Measurements from ENCODE around the gene MAP7. TPM values are rescaled to one million over a fixed set of nuclear protein-coding genes. Genes with fewer than 3 reads are reported as not detected.

The MAP7 gene
- total RNA-seq, 1 donor from 2014 or later, result 0.35 TPM

DNA sequence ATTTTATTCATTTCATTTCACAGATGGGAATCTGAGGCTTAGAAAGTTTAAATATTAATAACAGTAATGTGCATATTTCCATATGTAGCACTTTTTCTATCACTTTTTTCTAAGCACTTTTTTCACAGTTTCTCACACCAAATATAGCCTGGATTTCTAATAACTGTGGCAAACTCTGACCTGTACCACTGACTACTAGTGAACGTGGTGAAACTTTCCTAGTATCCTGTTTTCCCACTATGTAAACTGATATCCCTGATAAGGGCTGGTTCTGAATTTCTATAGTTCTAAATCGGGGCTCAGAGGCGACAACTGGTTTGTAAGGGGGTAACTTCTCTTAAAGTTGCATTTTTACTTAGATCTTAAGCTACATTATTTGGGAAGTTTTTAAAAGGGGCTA is 32.6 kb downstream of the MAP7 start:
- ATAC-seq (ENCODE audit: low read depth) (no peak), DNase-seq (no peak)
- Mint-ChIP-seq H3K36me3 (ENCODE audit: low read depth) (no peaks in the 10 kb centered on the region), H3K9me3 (no peaks in the 10 kb centered on the region), H3K27me3 (peaks cover 15% of the 10 kb centered on the region), H3K27ac (no peak overlapping the region), H3K4me1 (no peaks in the 10 kb centered on the region), H3K4me3 (no peak overlapping the region)
- POLR2A ChIA-PET, result no interaction called here
- intact Hi-C loops (cut with micrococcal nuclease), result no loop called here
- CTCF ChIA-PET, result no interaction called here
- no peak for TF ChIP-seq CTCF (IDR thresholded peaks at IDR 0.05)

GRCh38 chr6:136517002-136517401 is 33.2 kb downstream of the MAP7 start:
- Mint-ChIP-seq H3K4me1 (no peaks in the 10 kb centered on the region), H3K36me3 (ENCODE audit: low read depth) (no peaks in the 10 kb centered on the region), H3K27ac (no peak overlapping the region), H3K9me3 (no peaks in the 10 kb centered on the region), H3K27me3 (peaks cover 18% of the 10 kb centered on the region), H3K4me3 (no peak overlapping the region)
- no peak for TF ChIP-seq CTCF (IDR thresholded peaks at IDR 0.05)
- no peak for ATAC-seq (ENCODE audit: low read depth)
- POLR2A ChIA-PET, result no interaction called here
- no peak for DNase-seq
- intact Hi-C loops (cut with micrococcal nuclease), result no loop called here
- CTCF ChIA-PET, result no interaction called here

GRCh38 chr6:136514591-136514990 is 35.6 kb downstream of the MAP7 start:
- POLR2A ChIA-PET, result interaction anchor here (0.6 kb wide), 1 partner anchor 18 kb away, joined by 4 read pairs; no protein-coding TSS in a partner anchor
- H3K27me3 Mint-ChIP-seq, result peaks cover 19% of the 10 kb centered on the region
- H3K27ac Mint-ChIP-seq, result no peak overlapping the region
- CTCF ChIA-PET, result no interaction called here
- no peaks in the 10 kb centered on the region for H3K4me1 Mint-ChIP-seq
- no peaks in the 10 kb centered on the region for H3K36me3 Mint-ChIP-seq (ENCODE audit: low read depth)
- ATAC-seq (ENCODE audit: low read depth) (no peak), DNase-seq (no peak)
- no peak overlapping the region for H3K4me3 Mint-ChIP-seq
- intact Hi-C loops (cut with micrococcal nuclease), result no loop called here
- no peaks in the 10 kb centered on the region for H3K9me3 Mint-ChIP-seq
- no peak for TF ChIP-seq CTCF (IDR thresholded peaks at IDR 0.05)

DNA sequence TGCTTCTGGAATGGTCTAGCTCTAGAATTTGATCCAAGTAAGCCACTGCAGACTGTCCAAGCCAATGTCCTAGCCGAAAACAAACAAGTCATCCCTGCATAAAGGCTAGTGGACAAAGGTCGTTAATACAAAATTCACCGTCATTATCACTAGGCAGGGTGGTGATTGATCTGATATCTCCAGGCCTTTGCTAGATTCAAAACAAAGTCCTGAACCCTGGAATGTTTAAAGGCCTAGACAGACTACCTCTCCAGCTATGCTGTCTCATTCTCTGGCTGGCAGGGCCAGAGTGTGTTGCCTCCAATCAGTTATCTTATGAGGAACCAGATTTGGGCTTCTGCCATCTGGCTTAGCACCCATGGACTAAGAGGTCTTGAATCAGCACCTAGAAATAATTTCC is 38.3 kb downstream of the MAP7 start:
- no peaks in the 10 kb centered on the region for H3K36me3 Mint-ChIP-seq (ENCODE audit: low read depth)
- intact Hi-C loops (cut with micrococcal nuclease), result no loop called here
- ATAC-seq (ENCODE audit: low read depth) (no peak), DNase-seq (no peak)
- TF ChIP-seq CTCF (IDR thresholded peaks at IDR 0.05), result no peak
- ChIA-PET POLR2A (no interaction called here), CTCF (no interaction called here)
- H3K4me1 Mint-ChIP-seq, result no peaks in the 10 kb centered on the region
- H3K4me3 Mint-ChIP-seq, result no peak overlapping the region
- H3K9me3 Mint-ChIP-seq, result no peaks in the 10 kb centered on the region
- H3K27ac Mint-ChIP-seq, result no peak overlapping the region
- H3K27me3 Mint-ChIP-seq, result peaks cover 9% of the 10 kb centered on the region

DNA sequence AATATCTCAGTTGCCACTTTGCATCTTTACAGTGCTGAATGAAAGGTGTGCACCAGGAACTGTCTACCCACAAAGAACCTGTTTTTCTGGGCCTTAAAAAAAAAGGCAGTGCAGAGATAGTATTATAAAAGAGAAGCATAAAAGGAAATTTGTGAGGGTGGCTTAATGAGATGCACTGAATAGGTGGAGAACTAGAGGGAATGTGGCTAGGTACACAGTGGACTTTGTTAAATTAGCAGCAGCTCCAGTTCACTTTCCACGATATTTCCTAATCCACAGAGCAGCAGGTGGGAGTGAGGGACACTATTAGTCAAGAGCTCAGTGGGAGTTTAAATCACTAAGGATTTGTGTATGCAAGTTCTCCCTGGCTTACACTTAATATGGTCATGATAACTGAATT is 38.8 kb downstream of the MAP7 start:
- Mint-ChIP-seq H3K4me3 (no peak overlapping the region), H3K4me1 (no peaks in the 10 kb centered on the region), H3K9me3 (no peaks in the 10 kb centered on the region), H3K27ac (no peak overlapping the region), H3K27me3 (peaks cover 9% of the 10 kb centered on the region), H3K36me3 (ENCODE audit: low read depth) (no peaks in the 10 kb centered on the region)
- no peak for TF ChIP-seq CTCF (IDR thresholded peaks at IDR 0.05)
- intact Hi-C loops (cut with micrococcal nuclease), result no loop called here
- ChIA-PET POLR2A (no interaction called here), CTCF (no interaction called here)
- ATAC-seq (ENCODE audit: low read depth) (no peak), DNase-seq (no peak)

Measured in activated B cell treated with CpG ODN at 0.5 μM for 24 hours (primary cell).